Measurements from ENCODE around the gene MRPS15.

DNA sequence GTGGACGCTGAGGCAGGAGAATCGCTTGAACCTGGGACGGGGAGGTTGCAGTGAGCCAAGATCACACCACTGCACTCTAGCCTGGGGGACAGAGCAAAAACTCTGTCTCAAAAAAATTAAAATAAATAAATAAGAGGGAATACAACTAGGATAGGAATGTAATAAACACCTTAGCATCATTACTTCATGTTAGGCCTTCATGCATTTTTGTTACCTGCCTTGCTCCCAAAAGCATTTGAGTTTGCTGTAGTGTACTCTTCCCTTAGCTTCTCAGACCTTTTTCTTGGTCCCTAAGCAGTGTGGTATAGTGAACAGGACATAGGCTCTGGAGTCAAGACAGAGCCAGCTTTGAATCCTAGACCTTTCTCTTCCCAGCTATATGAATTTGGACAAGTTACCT lies 11.1 kb downstream of the MRPS15 start:
- TF ChIP-seq POLR2AphosphoS5 (IDR thresholded peaks at IDR 0.05; ENCODE audit: low read depth, low read length): no peak
- TF ChIP-seq CTCF (IDR thresholded peaks at IDR 0.05): no peak
- TF ChIP-seq REST (IDR thresholded peaks at IDR 0.05; ENCODE audit: insufficient read depth in 1 of 2, low read depth in 2 of 2, low read length in 1 of 2): no peak
